Activated naive CD4-positive, alpha-beta T cell treated with anti-CD3 and anti-CD28 coated beads for 36 hours (primary cell): Measurements from ENCODE around the gene CTF1. TPM values are rescaled to one million over a fixed set of nuclear protein-coding genes. Genes with fewer than 3 reads are reported as not detected.

ENCODE experiments used
- CTCF ChIA-PET: fragments of 350-600 bp; sonication (Branson Sonifier 250); formaldehyde crosslinking; loops from one replicate; lab custom pipeline; 2021; ENCODE audit warnings: antibody characterized with exemption; lab: Charles Lee
- DNase-seq: peaks from one replicate; pipeline ENCODE4 v3.0.0-alpha.2; 2020
- H3K27ac Mint-ChIP-seq: one replicate; pipeline ENCODE4 v1.8.0; 2021; ENCODE audit warnings: mild to moderate bottlenecking, mixed read lengths
- H3K27me3 Mint-ChIP-seq: one replicate; pipeline ENCODE4 v1.8.0; 2021; ENCODE audit warnings: low read depth, mixed read lengths
- H3K36me3 Mint-ChIP-seq: one replicate; pipeline ENCODE4 v1.8.0; 2021; ENCODE audit warnings: low read depth, mixed read lengths
- H3K4me1 Mint-ChIP-seq: one replicate; pipeline ENCODE4 v1.8.0; 2021; ENCODE audit warnings: low read depth, mixed read lengths
- H3K4me3 Mint-ChIP-seq: one replicate; pipeline ENCODE4 v1.8.0; 2021; ENCODE audit warnings: mild to moderate bottlenecking, moderate library complexity, mixed read lengths
- H3K9me3 Mint-ChIP-seq: one replicate; pipeline ENCODE4 v1.8.0; 2021; ENCODE audit warnings: mixed read lengths
- intact Hi-C: fragments of 100-400 bp; cut with micrococcal nuclease; formaldehyde crosslinking; loops from one replicate; pipeline ENCODE4 v1.15.1; 2023
- total RNA-seq, 2 experiments: library from RNA; stranded (reverse); gene quantifications; one replicate each; pipeline ENCODE4 v1.2.3, GENCODE V29; 2021

CTF1 gene
- total RNA-seq, 2 experiments from 2014 or later: 0.21 to 0.27 TPM

DNA sequence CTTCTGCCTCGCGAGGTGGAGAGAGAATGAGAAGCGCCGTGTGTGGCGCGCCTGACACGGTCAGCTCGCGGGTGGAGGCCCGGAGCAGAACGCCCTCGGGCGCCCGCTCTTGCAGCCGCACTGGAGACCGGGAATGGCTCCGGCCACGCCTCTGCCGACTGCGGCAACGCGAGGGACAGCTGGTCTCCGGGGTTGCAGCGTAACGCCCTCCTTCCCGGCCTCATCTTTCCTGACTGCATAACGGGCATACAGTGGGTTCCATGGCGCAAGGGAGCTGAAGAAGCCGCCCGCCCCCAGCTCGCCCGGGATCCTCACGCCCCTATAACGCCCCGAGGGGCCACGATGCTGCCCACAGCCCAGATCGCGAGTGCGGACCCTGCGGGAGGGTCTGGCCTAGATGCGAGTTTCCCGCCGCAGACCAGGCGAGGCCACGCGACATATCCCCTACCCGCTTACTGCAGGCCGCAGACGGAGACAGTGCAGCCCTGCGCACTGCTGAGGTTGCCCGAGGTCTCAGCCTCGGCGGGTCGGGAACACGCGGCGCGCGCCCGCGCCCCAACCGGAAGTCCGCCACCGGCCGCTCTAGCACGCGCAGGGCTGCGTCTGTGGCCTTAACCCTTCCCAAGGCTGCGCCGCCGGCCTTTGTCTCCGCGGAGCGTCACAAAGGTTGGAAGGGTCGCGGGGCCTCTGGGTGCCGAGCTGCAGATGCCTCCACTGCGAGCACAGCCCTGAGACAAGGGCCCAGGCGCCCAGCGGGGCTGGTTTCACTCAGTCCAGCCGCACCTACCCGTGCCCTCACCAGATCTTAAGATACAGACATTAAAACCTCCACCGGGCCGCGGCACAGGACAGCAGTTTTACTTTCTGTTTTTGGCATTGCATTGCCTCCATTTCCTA is 21.3 kb upstream of the CTF1 start:
- intact Hi-C loops: loop anchor here (1.0 to 10.0 kb wide), 7 partner anchors 19 to 304 kb away; partner anchors contain the start of genes BCL7C, SRCAP and VKORC1
- Mint-ChIP-seq H3K27ac (peak overlapping the region; percentile 96), H3K27me3 (no peaks in the 10 kb centered on the region), H3K36me3 (peaks cover 14% of the 10 kb centered on the region), H3K4me1 (peaks cover 40% of the 10 kb centered on the region), H3K9me3 (no peaks in the 10 kb centered on the region), H3K4me3 (peak overlapping the region; percentile 92)
- CTCF ChIA-PET: interaction anchor here (1.0 to 4.0 kb wide), 4 partner anchors 26 to 62 kb away, joined by 3 to 22 read pairs (median 6); no protein-coding TSS in a partner anchor
- DNase-seq: peak; percentile 90

- intact Hi-C loops: loop anchor here (1.0 to 10.0 kb wide), 9 partner anchors 18 to 303 kb away; partner anchors contain the start of genes BCL7C, CFAP119, RNF40 and SRCAP
- peaks cover 15% of the 10 kb centered on the region for H3K36me3 Mint-ChIP-seq
- no peaks in the 10 kb centered on the region for H3K9me3 Mint-ChIP-seq
- DNase-seq: peak; percentile 53
- H3K27me3 Mint-ChIP-seq: no peaks in the 10 kb centered on the region
- peak overlapping the region; percentile 96 for H3K27ac Mint-ChIP-seq
- peaks cover 43% of the 10 kb centered on the region for H3K4me1 Mint-ChIP-seq
- CTCF ChIA-PET: interaction anchor here (2.1 to 4.0 kb wide), 2 partner anchors 26 to 31 kb away, joined by 13 to 22 read pairs; no protein-coding TSS in a partner anchor
- peak overlapping the region; percentile 92 for H3K4me3 Mint-ChIP-seq
Measured at GRCh38 chr16:30875871-30876801, 20.3 kb upstream of the CTF1 start.

- intact Hi-C loops: loop anchor here (1.0 to 10.0 kb wide), 3 partner anchors 63 to 218 kb away; partner anchors contain the start of genes CFAP119, RNF40 and VKORC1
- H3K36me3 Mint-ChIP-seq: peaks cover 15% of the 10 kb centered on the region
- CTCF ChIA-PET: interaction anchor here (0.6 to 4.0 kb wide), 5 partner anchors 16 to 37 kb away, joined by 4 to 22 read pairs (median 4); partner anchors contain the start of gene BCL7C
- DNase-seq: no peak
- H3K27ac Mint-ChIP-seq: peak overlapping the region; percentile 96
- peak overlapping the region; percentile 92 for H3K4me3 Mint-ChIP-seq
- peaks cover 43% of the 10 kb centered on the region for H3K4me1 Mint-ChIP-seq
- H3K9me3 Mint-ChIP-seq: no peaks in the 10 kb centered on the region
- H3K27me3 Mint-ChIP-seq: no peaks in the 10 kb centered on the region
Measured at GRCh38 chr16:30876867-30877266, 19.5 kb upstream of the CTF1 start.

- H3K27me3 Mint-ChIP-seq: no peaks in the 10 kb centered on the region
- CTCF ChIA-PET: interaction anchor here (2.0 kb wide), 1 partner anchor 38 kb away, joined by 7 read pairs; no protein-coding TSS in a partner anchor
- H3K36me3 Mint-ChIP-seq: peaks cover 9% of the 10 kb centered on the region
- peaks cover 27% of the 10 kb centered on the region for H3K4me1 Mint-ChIP-seq
- peak overlapping the region; percentile 32 for H3K27ac Mint-ChIP-seq
- DNase-seq: no peak
- intact Hi-C loops: no loop called here
- no peak overlapping the region for H3K4me3 Mint-ChIP-seq
- no peaks in the 10 kb centered on the region for H3K9me3 Mint-ChIP-seq
Measured at GRCh38 chr16:30882429-30883310, 13.7 kb upstream of the CTF1 start.

GRCh38 chr16:30884760-30885159 is 11.7 kb upstream of the CTF1 start:
- H3K27me3 Mint-ChIP-seq: no peaks in the 10 kb centered on the region
- no peak overlapping the region for H3K27ac Mint-ChIP-seq
- H3K9me3 Mint-ChIP-seq: no peaks in the 10 kb centered on the region
- H3K4me3 Mint-ChIP-seq: no peak overlapping the region
- DNase-seq: no peak
- H3K36me3 Mint-ChIP-seq: peaks cover 14% of the 10 kb centered on the region
- intact Hi-C loops: no loop called here
- CTCF ChIA-PET: no interaction called here
- H3K4me1 Mint-ChIP-seq: peaks cover 20% of the 10 kb centered on the region

DNA sequence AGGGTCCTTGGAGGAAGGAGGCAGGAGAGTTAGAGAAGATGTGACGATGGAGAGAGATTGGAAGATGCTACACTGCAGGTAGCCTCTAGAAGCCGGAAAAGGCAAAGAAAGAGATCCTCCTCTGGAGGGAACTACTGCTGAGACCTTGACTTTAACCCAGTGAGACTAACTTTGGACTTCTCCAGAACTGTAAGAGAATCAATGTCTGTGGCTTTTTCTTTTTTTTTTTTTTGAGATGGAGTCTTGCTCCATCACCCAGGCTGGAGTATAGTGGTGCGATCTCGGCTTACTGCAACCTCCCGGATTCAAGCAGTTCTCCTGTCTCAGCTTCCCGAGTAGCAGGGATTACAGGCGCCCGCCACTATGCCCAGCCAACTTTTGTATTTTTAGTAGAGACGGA is 11.2 kb upstream of the CTF1 start:
- Mint-ChIP-seq H3K27me3 (no peaks in the 10 kb centered on the region), H3K27ac (no peak overlapping the region), H3K36me3 (peaks cover 16% of the 10 kb centered on the region), H3K4me1 (peaks cover 20% of the 10 kb centered on the region), H3K9me3 (no peaks in the 10 kb centered on the region), H3K4me3 (no peak overlapping the region)
- no peak for DNase-seq
- CTCF ChIA-PET: no interaction called here
- intact Hi-C loops: no loop called here

GRCh38 chr16:30886145-30886544 is 10.3 kb upstream of the CTF1 start:
- Mint-ChIP-seq H3K36me3 (peaks cover 15% of the 10 kb centered on the region), H3K9me3 (no peaks in the 10 kb centered on the region), H3K27ac (peak overlapping the region; percentile 32), H3K4me1 (peaks cover 17% of the 10 kb centered on the region), H3K27me3 (no peaks in the 10 kb centered on the region), H3K4me3 (no peak overlapping the region)
- no peak for DNase-seq
- intact Hi-C loops: no loop called here
- CTCF ChIA-PET: interaction anchor here (0.7 kb wide), 1 partner anchor 381 kb away, joined by 5 read pairs; no protein-coding TSS in a partner anchor

DNA sequence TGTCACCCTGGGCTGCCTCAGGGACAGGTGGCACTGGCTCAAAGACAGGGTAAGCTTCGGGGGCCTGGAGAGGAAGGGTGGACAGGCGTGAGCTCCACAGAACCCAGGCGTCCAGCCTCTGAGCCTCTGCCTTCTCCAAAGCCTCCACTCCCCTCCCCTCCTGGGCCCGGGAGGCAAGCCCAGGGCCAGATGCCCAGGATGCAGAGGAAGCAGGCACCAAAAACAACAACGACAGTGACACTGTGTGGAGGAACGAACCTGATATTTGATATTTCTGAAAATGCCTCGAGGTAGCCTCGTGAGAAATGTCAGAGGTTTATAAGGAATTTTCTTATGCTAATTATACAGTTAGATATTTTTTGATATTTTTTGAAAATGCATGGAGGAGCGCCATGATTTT is 8.5 kb upstream of the CTF1 start:
- Mint-ChIP-seq H3K27me3 (no peaks in the 10 kb centered on the region), H3K36me3 (peaks cover 15% of the 10 kb centered on the region), H3K27ac (no peak overlapping the region), H3K9me3 (no peaks in the 10 kb centered on the region), H3K4me3 (no peak overlapping the region), H3K4me1 (peaks cover 17% of the 10 kb centered on the region)
- intact Hi-C loops: no loop called here
- no peak for DNase-seq
- CTCF ChIA-PET: no interaction called here

DNA sequence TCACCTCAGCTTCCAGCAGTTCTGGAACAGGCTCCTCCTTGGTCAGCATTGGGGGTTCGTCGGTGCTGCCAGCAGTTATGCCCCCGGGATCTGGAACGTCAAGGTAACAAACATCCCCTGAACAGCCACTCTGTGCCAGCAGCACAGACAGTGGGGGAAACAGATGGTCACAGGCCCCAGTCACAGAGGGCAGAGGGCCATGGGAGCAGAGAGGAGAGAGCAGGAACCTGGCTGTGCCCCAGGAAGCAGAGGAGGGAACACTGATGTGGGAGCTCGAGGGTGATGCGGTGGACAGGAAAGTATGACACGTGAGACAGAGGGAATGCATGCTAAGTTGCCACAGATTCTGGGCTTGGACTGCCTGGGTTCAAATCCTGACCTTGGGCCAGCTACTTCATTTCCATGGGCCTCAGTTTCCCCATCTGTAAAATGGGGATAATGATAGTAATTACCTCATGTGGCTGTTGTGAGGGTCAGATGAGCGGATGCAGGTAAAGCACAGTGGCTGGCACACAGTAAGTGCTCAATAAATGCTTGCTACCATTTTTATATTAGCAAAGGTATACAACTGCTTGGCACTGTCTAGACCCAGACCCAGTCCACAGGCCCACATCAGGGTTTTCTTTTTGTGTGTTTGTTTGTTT is 7.4 kb upstream of the CTF1 start:
- no peaks in the 10 kb centered on the region for H3K9me3 Mint-ChIP-seq
- H3K27ac Mint-ChIP-seq: no peak overlapping the region
- peaks cover 14% of the 10 kb centered on the region for H3K36me3 Mint-ChIP-seq
- no peaks in the 10 kb centered on the region for H3K27me3 Mint-ChIP-seq
- H3K4me3 Mint-ChIP-seq: no peak overlapping the region
- CTCF ChIA-PET: no interaction called here
- DNase-seq: no peak
- intact Hi-C loops: no loop called here
- peaks cover 20% of the 10 kb centered on the region for H3K4me1 Mint-ChIP-seq

- Mint-ChIP-seq H3K27ac (no peak overlapping the region), H3K4me1 (peaks cover 27% of the 10 kb centered on the region), H3K4me3 (no peak overlapping the region), H3K36me3 (peaks cover 14% of the 10 kb centered on the region), H3K27me3 (no peaks in the 10 kb centered on the region), H3K9me3 (no peaks in the 10 kb centered on the region)
- intact Hi-C loops: no loop called here
- DNase-seq: no peak
- CTCF ChIA-PET: interaction anchor here (2.8 kb wide), 1 partner anchor 45 kb away, joined by 13 read pairs; no protein-coding TSS in a partner anchor
Measured at GRCh38 chr16:30889721-30890120, 6.7 kb upstream of the CTF1 start.
